HG03520 (cell line): ENCODE measurements around the gene KIF5A.

ENCODE experiments used
- ATAC-seq: cut with Tn5 transposase; IDR thresholded peaks from one replicate; pipeline ENCODE4 v1.9.1; 2021; ENCODE audit warnings: mild to moderate bottlenecking, moderate library complexity; ENCODE audit not compliant: unreplicated experiment

KIF5A gene

GRCh38 chr12:57604992-57605810 is 55.4 kb downstream of the KIF5A start:
- no peak for ATAC-seq

- ATAC-seq, result no peak
Observed at GRCh38 chr12:57605811-57606311, 56.0 kb downstream of the KIF5A start.

GRCh38 chr12:57606399-57606798 is 56.6 kb downstream of the KIF5A start:
- ATAC-seq, result no peak

- no peak for ATAC-seq
Observed at GRCh38 chr12:57606821-57607220, 57.0 kb downstream of the KIF5A start.

- no peak for ATAC-seq
Observed at GRCh38 chr12:57607958-57608663, 58.3 kb downstream of the KIF5A start.

GRCh38 chr12:57609101-57609780 is 59.4 kb downstream of the KIF5A start:
- no peak for ATAC-seq

- no peak for ATAC-seq
Observed at GRCh38 chr12:57609781-57610553, 60.1 kb downstream of the KIF5A start.

- ATAC-seq, result no peak
Observed at GRCh38 chr12:57610554-57611107, 60.8 kb downstream of the KIF5A start.

- ATAC-seq, result no peak
Observed at GRCh38 chr12:57611108-57611826, 61.4 kb downstream of the KIF5A start, which contains the start of gene ARHGEF25. Gene ARHGEF25, plus strand, starts transcription at chr12:57611435. Its CDS starts 460 bp downstream, at chr12:57611895.

GRCh38 chr12:57611827-57612710 is 62.2 kb downstream of the KIF5A start:
- no peak for ATAC-seq

GRCh38 chr12:57612711-57613426 is 63.0 kb downstream of the KIF5A start:
- no peak for ATAC-seq

- no peak for ATAC-seq
Observed at GRCh38 chr12:57613427-57614109, 63.7 kb downstream of the KIF5A start.

GRCh38 chr12:57614178-57614947 is 64.5 kb downstream of the KIF5A start:
- ATAC-seq, result peak; percentile 53

GRCh38 chr12:57614948-57615500 is 65.2 kb downstream of the KIF5A start:
- no peak for ATAC-seq

GRCh38 chr12:57615637-57616036 is 65.8 kb downstream of the KIF5A start:
- no peak for ATAC-seq

GRCh38 chr12:57616383-57617101 is 66.7 kb downstream of the KIF5A start:
- ATAC-seq, result no peak
